Measurements from ENCODE around the gene MEGF8.
"Not testable (repeated sequence)": the region's sequence is repeated elsewhere in the genome, so short reads cannot be mapped to it uniquely, and the experiment has no call there.

Gene MEGF8

DNA sequence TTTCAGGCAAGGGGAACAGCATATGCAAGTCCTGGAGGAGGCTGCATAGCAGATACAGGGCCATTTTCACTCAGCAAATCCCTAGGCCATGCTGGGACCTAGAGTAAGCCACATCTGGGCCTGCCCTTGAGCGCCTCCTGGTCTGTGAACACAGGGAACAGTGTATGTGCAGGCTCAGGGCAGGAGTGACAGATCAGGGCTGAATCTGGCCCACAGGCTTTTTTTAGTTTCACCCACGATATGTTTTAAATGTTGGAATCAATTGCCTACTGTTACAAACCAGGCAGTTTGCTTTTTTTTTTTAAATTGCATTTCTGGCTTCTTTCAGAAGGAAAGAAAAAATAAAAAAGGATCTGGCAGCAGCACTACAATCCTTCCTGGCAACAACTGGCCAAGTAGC, 13.8 kb upstream of the MEGF8 start:
- DNase-seq = no peak

DNA sequence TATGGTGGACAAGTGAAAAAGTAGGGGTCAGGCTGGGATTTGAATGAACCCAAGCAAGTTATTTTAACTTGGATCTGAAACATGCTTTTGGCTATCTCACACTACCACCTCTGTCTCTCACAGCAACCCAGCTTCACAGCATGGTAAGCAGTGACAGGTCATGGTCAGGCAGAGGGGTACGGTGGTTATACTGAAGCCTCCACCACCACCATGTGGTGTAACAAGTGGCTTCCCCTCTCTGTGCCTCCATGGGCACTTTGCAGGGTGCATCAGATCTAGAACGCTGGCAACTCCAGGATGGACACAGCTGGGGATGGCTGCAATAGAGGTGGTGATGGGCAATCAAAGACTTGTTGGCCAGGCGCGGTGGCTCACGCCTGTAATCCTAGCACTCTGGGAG, 13.1 kb upstream of the MEGF8 start:
- no peak for DNase-seq

DNA sequence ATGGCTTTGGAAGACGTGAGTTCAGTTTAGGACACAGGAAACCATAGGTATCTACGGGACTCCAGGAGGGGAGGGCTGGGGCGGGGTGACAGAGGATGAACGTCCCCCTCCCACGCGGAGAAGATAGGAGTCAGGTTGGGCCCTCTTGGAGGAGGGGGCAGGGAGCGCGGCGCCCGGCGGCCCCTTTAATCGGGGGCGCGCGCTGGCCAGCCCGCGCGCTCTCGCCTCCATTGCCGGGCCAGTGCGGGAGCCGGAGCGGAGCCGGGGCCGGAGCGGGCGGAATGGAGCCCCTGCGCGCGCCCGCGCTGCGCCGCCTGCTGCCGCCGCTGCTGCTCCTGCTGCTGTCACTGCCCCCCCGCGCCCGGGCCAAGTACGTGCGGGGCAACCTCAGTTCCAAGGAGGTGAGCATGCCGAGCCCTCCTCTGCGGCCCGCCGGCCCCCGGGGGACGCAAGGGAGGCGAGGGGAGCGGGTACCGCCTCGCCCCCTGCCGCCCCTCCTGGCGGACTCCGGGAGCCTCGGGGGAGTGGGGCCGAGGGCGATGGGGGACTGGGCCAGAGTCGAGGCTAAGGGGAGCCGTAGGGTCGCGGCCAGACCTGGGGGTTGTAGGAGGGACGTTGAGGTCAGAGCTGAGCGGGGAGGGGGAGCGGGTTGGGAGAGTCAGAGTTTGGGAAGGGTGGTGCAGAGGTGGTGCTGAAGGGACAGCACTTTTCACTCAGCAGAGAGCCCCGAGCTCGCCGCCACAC, 12.2 kb upstream of the MEGF8 start, which contains the start of gene TMEM145:
Gene TMEM145 (plus strand): TSS at position 214 of the 744 bp plus-strand sequence. CDS start 68 bp downstream, at position 282.
- peak; percentile 67 for DNase-seq

DNA sequence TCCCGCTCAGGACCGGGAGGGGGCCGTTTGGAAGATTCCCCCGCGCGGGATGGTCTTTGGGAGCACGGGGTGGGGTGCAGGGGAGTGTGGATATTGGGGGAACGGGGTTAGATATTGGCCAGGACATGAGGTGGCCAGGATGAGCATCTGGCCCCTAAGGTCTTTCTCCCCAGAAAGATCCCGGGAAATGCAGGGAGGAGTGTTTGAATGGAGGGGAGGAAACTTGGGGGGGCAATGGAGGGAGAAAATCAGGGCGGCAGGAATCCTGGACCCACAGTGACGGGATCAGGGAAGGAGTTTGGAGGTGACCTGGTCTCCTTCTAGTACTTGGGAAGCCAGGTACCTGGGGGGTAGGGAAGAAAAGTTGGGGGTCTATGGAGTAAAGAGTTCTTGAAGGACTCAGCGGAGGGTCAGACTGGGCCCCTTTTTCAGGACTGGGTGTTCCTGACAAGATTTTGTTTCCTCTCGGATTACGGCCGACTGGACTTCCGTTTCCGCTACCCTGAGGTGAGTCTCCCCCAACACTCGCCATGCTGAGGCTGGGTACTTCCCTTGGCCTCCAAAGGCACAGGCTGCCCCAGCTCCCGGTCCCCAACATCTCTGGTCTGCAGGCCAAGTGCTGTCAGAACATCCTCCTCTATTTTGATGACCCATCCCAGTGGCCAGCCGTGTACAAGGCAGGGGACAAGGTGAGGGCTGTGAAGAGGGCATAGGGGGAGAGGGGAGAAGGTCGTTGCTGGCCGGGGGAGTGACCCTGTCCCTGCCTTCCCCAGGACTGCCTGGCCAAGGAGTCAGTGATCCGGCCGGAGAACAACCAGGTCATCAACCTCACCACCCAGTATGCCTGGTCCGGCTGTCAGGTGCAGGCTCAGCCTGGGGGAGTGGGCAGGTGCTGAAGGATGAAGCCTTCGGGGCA, 11.3 kb upstream of the MEGF8 start:
- DNase-seq = no peak

DNA sequence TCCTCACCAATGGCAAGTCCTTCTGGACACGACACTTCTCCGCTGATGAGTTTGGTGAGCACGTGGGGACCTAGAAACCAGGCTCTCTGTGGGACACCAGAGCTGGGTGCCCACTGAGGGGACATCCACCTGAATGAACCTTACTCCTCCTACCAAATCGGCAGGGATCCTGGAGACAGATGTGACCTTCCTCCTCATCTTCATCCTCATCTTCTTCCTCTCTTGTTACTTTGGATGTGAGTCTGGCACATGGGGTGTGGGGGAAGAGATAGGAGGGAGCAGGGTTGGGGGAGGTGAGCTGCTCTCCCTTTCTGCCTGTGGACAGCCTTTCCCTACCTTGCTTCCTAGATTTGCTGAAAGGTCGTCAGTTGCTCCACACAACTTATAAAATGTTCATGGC, 10.4 kb upstream of the MEGF8 start:
- no peak for DNase-seq

DNA sequence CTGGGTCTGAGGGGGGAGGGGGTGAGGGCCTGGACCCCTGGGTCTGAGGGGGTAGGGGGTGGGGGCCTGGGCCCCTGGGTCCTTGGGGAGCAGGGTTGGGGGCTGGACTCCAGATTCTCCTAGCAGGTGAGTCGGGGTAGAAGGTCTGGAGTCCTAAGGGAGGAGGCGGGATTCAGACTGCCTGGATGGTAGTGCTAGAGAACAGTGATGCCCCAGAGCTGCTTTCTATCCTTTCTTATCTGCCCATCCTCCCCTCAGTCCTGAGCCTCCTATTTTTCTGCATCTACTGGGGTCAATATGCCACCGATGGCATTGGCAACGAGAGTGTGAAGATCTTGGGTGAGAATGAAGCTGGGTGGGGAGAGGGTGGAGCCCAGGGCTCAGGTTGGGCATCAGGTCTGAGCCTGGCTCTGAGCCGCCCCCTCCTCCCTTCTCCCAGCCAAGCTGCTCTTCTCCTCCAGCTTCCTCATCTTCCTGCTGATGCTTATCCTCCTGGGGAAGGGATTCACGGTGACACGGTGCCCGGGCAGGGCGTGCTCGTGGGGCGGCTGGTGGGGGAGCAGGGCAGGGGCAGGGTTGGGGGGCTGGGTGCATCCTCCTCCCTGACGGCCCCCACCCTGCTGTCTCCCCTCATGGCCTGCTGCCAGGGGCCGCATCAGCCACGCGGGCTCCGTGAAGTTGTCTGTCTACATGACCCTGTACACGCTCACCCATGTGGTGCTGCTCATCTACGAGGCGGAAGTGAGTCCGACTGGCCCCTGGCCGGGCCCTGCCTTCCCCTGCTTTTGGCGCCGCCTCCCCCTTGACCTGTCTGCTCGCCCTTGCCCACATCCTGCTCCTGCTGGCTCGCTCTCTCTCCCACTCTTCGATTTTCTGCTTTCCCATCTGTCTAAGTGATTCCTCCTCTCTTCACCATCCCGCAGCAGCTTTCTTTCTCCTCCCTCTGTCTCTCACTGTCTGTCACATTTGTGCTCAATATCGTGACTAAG, 8.9 kb upstream of the MEGF8 start:
- DNase-seq = no peak

DNA sequence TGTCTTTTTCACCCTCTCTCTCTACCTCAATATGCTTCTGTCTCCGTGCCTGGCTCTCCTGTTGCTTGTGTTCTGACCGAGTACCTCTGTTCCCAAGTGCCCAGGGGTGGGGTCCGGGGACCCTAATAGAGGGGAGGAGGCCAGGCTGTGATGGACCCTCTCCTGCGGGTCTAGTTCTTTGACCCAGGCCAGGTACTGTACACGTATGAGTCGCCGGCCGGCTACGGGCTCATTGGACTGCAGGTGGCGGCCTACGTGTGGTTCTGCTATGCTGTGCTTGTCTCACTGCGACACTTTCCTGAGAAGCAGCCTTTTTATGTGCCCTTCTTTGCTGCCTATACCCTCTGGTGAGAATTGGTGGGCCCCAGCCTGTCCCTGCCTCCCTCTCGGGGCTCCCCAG, 7.9 kb upstream of the MEGF8 start:
- no peak for DNase-seq

DNA sequence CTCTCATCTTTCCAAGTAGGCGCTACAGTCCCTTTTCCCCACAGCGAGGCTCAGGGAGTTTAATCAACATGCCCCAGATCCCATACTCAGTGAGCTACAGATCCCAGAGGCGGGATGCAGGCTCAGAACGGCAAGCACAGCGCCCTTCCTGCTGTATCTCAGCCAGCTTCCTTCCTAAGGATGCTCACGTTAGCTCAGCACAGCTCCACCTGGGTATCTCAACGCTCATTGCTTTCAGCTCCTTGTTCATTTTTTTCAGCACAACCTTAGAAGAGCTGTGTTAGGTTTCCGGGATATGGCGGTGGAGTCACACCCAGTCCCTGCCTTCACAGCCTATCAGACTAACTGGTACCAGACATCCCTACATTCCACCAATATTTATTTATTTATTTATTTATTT, 3.1 kb upstream of the MEGF8 start:
- DNase-seq = no peak

DNA sequence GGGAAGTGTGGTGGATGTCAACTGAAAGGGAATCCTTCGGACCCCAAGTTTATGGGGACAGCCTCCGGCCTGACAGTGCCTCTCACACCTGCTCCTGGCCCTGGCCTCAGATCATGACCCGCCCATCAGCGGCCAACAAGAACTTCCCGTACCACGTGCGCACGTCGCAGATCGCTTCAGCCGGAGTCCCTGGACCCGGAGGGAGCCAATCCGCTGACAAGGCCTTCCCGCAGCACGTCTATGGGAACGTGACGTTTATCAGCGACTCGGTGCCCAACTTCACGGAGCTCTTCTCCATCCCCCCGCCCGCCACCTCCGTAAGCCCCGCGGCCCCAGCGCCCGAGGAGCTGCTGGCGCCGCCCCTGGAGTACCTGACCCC, 2.0 kb upstream of the MEGF8 start:
- DNase-seq = no peak

DNA sequence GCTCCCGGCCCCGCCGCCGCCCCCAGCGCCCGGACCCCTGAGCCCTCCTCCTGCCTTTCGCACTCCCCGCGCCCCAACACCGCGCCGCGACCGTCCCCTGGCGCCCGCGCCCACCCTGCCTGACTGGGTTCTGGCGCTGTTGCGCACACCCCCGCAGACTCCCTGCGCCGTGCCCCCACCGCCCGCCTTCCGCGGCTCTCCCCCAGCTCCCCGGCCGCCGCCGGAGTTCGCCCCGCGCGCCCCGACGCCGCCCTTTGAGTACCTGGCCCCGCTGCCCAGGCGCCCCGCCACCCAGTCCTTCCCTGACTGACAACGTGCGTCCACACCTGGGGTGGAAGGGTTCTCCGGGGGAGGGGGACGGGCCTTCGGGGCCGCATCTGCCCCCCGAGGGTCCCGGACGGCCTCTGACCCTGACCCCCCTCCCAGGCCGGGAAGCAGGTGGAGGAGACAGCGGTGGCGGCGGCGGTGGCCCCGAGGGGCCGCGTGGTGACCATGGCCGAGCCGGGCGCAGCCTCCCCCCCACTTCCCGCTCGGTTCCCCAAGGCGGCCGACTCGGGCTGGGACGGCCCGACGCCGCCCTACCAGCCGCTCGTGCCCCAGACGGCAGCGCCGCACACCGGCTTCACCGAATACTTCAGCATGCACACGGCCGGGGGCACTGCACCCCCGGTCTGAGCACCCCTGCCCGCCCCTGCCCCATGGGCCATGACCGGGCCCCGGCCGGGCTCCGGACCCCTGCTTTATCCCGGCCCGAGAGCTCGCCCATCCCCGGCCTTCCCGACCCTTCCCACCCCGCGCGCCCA, 1.4 kb upstream of the MEGF8 start:
- DNase-seq = peak; percentile 33

DNA sequence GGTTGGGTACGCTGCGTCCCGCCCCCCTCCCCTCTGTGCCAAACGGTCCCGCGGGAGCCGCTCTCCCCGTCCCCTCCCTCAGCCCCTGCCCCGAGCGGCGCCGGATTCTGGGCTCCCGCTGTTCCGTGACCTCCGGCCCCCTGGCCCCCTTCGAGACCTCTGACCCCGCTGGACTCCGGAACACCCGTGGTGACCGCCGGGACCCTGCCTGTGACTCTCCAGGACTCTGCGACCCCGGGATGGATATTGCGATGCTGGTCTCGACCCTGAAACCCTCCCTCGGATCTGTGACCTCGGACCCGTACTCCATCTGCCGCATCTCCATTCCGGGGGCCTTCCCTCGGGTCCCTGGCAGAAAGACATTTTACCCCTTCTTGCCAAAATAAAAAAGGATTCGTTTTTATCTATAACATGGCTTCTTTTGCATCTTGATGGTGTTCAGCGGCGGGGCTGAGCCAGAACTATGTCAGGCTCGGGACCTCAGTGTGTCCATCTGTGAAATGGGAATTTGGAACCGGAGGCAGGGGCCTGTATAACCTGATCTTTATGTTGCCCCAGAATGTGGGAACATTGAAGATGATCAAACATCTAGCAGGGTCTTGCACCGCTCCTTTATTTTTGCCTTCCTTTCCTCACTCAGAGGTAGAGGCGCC, 654 bp upstream of the MEGF8 start:
- peak; percentile 14 for DNase-seq

DNA sequence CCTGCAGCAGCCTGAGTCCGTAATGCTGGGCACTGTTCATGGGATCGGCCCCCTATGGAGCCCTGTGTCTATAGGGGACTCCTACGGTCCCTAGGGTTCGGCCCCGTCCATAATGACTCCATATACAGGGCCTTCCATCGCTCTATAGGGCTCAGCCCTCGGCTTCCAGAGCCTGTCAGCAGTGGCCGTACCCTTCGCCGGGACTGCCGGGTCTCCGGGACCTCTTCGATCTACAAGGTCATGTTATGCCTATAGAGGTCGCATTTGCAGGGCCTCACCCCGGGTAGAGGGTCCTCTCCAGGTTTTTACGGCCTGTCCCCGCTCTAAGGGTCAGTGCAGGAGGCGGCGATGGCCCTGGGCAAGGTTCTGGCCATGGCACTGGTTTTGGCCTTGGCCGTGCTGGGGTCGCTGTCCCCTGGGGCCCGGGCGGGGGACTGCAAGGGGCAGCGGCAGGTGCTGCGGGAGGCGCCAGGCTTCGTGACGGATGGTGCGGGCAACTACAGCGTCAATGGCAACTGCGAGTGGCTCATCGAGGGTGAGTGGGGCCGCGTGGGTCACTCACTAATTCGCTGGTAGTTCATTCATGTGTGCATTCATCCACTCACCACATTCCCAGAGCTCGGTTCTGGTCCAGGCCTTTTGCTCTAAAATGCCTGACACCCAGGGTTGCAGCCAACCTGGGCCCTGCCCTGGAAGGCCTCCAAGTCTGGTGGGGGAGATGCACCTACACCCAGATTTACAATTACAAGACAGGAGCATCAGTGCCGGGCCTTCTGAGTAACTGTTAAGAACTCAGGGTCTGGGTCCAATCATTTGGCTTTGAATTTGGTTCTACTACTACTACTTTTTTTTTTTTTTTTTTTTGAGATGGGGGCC, 699 bp downstream of the MEGF8 start:
- DNase-seq = peak; percentile 45

DNA sequence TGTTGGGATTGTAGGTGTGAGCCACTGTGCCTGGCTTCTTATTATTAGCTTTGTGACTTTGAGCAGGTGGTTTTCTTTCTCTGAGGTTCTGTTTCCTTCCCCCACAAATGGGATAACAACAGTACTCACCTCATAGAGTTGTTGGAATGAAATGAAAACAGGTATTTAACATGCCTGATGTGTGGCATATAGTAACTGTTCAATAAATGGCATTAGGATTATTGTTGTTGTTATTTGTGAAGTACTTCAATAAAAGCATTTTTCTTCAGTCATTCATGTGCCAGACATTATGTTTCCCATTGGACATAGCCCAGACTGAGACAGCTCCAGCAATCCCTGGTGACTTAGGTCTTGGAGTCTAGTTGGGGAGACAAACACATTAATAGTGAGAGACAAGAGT, 1.5 kb downstream of the MEGF8 start:
- DNase-seq = no peak

DNA sequence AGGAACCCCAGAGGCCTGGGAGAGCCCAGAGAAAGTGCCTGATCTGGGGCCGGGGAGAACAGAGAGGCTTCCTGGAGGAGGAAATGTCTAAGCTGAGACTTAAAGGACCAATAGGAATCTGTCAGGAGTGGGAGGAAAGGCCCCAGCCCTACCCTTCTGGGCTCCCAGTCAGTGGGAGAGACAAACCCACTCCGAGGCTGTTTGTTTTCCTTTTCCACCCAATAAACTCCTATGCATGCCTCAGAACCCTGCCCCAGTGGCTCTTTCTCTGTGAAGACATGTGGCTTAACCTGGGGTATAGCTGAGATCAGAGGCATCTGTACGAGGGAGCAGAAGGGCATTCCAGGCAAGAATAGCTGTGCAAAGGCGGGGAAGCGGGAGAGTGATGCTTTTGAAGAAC, 1.9 kb downstream of the MEGF8 start:
- DNase-seq = no peak

DNA sequence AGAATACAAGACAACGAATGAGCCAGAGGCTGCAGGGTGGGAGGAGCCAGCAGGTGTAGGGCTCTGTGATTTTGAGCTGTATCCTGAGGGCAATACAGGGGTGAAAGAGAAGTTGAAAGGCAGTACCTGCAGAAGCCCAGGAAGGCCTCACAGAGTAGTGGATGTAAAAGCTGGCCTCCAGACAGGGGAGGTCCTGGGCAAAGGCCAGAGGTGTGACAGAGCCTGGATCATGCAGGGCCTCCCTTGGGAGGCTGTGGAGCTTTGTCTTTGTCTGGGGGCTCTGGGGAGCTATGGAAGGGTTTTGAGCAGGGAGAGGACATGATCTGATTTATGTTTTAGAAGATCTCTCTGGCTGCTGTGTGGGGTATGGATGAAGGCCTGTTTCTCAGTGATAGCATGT, 2.7 kb downstream of the MEGF8 start:
- DNase-seq = no peak

DNA sequence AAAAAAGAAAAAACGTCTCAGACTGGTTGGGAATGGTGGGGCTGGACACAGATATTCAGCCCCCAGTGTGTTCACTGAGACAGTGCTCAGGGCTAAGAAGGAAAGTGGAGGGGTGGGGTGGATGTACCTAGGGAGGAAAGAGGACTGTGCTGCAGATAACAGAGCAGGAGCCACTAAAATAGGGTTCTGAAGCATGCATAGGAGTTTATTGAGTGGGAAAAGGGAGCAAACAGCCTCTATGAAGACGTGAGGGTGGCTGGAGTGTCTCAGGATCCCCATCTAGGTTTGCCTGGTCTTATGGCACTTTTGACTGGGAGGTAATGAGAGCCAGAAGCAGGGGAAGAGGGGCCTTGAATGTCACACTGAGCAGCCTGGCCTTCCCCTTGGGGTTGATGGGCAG, 3.4 kb downstream of the MEGF8 start:
- no peak for DNase-seq

DNA sequence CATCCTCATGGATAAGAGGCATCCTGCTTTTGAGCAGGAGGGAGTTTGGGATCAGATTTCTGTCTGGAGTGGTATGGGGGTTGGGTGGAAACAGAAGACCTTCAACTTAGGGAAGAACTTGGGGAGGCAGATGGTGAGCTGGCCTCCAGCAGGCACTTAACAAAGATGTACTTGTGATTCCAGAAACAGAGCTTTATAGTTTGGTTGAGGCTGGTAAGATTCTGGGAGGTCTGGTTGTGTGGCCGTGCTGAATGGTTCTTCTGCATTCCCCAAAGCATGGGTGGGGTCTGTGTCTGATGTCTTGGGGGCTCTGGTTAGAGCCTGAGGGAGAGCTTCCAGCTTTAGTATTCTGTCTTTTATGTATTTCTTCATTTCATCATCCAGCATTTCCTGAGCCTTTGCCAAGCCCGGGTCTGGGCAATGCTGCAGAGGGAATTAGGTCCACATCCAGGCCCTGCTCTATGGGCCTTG, 4.8 kb downstream of the MEGF8 start:
- DNase-seq = no peak

DNA sequence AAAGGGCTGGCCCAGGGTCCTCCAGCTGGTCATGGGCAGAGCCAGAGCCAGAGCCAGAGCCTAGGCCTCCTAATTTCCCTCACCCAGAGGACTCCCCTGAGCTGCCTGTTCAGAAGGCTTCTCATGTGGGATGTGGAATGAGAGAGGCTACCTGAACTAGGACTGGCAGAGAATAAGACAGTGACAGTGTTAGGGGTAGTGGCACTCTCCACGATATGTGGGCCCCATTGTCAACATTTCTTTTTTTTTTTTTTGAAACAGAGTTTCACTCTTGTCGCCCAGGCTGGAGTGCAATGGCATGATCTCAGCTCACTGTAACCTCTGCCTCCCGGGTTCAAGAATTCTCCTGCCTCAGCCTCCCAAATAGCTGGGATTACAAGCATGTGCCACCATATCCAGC, 5.9 kb downstream of the MEGF8 start:
- not testable (repeated sequence) for DNase-seq

DNA sequence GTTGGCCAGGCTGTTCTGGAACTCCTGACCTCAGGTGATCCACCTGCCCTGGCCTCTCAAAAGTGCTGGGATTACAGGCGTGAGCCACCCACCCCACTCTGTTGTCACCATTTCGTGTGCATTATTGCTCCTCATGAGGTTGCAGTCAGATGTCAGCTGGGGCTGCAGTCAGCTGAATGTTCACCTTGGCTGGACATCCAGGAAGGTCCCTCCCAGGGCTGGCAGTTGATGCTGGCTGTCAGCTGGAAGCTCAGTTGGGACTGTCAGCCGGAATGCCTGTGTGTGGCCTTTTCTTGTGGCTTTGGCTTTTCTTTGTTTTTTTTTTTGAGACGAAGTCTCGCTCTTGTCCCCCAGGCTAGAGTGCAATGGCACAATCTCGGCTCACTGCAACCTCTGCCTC, 6.6 kb downstream of the MEGF8 start:
- no peak for DNase-seq

DNA sequence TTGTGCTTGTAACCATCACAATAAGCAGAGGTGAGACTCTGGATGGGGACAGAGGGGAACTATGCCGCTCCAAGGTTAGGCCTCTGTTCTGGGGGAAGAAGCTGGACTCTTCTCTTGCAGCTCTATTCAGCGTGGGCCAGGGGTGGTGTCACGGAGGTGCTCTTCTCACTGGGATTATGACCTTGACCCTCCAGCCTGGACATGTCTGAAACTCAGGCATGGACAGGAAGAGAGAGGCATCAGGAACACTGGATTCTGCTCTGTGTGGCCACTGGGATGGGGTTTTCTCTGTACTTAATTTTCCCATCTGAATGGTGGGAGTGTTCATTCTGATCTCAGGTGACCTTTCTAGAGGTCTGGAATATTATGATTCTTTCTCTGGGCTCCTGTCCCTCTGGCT, 7.6 kb downstream of the MEGF8 start:
- no peak for DNase-seq
